AML-193 (cell line): ENCODE results near the gene CD93.

ENCODE experiments used
- DNase-seq, 2 experiments: peaks; one replicate each; lab custom pipeline; 2025; lab: John Stamatoyannopoulos, UW

The CD93 gene

DNA sequence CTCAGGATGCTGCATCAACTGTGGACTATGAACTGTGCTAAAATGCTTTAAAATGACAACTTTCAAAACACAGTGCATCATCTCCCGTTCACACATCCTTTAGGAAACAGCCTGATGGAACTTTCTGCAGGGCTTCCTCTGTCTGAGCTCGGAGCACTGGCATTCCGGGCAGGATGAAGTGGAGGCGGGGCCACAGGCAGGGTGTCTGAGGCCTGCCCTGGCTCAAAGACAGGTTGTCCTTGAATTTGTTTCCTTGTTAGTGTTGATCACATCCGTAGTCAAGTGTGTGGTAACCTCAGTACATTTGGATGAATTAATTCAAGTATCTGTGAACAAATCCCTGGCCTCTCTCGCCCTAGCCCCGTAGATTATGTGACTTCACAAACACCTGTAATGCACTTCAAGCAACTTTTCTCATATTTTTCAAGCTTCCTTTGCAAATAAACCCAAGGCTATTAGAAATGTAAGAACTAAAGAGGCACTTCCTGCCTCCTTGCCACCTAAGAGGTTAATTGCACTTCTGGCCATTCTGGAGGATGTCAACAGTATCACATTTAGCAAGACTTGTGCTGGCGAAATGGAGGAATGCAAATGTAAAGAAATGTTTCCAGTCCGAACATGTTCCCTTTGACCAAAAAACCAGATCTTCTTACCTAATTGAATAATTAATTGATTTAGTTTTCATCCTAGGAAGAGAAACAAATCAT lies 3.1 kb downstream of the CD93 start:
- peak; percentile 17 to 45 for DNase-seq

DNA sequence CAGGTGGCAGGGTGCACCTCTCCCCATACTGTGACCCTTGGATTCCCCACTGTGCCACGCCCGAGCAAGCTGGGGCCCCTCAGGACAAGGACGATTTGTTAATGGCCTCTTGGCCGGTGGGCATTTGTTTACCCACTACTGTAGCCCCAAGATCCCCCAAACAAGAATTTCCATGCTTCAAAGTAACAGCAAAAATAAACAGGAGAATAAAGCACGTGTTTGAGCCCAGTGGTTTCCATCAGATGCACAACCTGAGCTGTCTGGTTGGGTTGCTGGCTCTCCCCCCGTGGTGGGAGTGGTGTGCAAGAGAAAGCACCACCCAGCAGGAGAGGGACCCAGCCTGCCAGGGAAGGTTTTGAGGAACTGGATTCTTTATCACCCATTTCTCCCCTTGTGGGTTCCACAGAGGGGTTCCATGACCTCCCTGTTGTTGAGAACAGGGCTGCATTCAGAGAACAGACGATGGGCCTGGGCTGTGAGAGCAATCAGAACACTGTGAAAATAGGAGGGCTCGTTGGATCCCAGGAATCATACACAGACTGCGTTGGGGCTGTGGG lies 4.8 kb downstream of the CD93 start:
- peak in 1 of 2 experiments; percentile 19 for DNase-seq

DNA sequence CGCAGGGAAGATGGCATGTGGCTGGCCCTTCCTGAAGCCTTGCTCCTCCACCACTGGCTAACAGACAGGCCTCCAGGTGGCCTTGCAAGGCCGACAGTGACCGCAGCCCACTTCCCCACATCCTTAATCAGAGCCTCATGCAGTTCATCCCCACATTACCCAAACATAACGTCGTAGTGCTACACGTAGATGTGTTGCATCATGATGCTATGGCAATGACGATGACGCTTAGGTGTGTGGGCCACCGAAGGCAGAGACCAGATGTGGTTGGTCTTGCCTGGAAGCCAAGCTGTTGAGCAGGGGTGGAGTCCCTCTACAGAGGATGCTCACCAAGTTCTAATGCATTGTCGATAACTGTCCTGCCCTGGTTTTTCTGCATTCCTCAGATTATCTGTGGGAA lies 5.6 kb downstream of the CD93 start:
- DNase-seq, result no peak

DNA sequence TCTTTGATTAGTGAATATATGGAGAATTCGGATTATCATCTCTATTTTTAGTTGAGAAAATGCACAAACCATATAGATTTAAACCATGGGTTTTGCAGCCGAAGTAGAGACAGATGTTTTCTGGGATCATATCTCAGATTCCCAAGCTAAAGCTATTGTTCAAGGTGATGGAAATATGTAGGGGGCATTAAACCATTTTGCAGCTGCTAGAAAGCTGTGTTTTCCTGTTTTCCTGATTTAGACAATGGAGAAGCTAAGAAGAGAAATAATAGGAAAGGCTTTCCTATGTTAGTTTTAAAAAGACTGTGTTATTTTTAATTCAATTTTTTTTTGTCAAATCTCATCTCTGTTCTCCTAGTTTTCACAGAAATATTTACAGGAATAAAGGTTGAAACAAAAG lies 6.2 kb downstream of the CD93 start:
- DNase-seq, result no peak

DNA sequence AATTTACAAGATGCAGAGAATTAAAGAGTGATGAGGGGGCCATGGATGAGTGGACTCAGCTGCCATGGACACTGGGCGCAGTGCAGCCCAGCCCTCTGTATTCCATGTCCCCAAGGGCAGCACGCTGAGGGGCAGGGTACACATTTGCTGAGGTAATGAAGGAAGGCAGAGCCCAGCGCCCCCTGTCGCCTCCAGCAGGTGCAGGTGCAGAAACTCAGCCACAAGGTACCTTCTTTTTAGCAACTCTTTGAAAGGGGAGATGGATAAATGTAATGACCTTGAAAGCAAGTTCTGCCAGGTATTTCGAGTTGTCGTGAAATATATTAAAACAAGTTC lies 7.1 kb downstream of the CD93 start:
- DNase-seq, result no peak

DNA sequence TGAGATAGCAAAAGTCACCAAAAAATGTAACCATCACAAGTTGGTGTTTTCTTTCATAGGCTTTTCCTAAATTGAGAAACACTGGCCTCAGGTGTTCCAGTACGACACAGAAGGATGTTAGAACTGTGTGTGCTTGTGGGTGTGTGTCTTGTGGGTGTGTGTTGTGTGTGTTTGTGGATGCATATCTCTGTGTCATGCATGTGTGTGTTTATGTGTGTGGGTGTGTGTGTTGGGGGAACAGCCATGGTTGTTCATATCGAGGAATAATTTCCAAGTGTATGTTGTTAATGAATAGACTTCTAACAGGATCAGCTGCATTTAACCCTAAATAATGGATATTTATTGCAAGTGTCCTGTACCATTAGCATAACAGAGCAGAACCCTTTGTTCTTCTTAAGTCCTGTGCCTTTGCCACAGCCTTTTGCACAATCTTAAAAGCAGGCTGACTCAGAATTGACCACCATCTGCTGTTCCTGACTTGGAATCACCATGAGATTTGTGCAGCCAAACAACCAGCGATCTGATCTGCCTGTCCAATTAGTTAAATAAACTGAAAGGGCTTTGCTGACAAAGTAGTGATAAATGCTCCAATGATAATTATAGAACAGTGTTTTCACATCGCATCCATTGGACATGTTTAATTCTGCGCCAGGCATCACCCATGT lies 7.6 kb downstream of the CD93 start:
- peak in 1 of 2 experiments; percentile 16 for DNase-seq

DNA sequence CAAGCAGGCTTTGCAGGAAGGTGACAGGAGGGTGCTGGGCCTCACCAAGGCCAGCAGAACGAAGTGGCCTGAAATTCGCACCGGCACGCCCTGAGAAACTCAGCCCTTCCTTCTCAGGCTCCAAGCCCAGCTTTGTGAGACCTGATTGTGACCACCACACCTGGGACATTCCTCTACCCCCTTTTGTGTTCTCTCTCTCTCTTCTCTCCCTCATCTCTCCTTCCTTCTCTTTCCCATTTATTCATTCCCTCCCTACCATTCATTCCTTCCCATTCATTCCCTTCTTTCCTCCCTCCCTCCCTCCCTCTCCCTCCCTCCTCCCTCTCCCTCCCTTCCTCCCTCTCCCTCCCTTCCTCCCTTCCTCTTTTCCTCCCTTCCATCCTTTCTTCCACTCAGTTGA lies 8.8 kb downstream of the CD93 start:
- DNase-seq, result no peak

DNA sequence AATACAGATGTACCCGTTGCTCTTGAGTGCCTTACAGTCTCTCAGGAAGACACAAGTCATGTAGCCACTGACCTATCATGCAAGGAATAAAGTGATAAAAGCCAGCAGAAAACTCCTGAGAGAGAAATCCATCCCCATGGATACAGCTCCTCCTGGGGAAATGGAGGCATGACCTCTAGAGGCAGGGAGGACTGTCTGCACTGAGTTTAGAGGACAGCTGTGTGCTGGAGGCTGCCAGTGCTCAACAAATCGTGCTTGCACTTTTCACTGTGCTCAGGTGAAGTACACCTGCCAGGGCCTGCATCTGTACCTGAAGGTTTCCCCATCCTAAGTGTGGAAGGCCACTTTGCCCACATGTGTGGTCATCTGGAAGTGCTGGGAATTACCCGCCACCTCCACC lies 12.1 kb downstream of the CD93 start:
- DNase-seq, result no peak

DNA sequence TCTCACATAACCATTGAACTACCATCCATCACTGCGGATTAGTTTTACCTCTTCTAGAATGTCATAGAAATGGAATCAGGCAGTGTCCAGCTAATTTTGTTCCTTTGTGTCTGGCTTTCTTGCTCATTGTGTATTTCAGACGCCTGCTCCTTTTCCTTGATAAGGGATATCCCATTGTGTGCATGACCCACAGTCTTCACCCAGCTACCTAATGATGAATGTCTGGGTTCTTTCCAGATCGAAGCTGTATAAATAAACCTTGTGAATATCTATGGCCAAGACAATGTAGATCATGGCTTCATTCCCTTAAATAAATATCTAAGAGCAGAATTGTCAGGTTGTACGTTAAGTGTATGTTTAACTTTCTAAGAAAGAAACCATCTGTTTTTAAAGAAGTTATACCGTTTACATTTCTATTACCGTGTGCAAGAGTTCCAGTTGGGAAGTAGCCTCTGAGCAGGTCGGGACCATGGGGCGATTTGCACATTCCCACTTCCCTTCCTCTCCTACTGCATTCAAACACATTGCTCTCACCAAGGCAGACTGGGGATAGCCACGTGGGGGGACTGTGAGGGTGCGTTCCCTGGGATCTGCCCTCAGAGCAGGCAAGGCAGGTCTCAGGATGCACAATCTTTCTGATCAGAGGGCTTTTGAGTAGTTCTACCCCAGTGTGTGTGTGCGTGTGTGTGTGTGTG lies 13.1 kb downstream of the CD93 start:
- DNase-seq, result no peak

DNA sequence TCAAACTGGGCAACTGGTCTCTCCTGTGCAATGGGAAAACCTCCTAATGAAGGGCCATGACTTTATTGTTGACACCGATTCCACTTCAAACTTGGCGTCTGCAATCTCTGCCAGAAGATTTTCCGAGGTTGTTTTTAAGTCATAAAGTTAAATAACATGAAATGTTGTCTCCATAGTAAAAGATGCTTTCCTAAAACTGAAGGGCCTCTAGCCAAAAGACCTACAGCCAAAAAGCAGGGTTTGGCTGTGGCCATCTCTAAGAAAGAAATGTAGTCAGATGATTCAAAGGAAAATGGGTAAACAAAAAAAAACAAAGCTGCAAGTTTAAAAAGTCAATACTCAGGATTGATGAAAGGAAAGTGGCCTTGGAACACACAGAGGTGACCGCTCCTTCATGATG lies 14.1 kb downstream of the CD93 start:
- no peak for DNase-seq

DNA sequence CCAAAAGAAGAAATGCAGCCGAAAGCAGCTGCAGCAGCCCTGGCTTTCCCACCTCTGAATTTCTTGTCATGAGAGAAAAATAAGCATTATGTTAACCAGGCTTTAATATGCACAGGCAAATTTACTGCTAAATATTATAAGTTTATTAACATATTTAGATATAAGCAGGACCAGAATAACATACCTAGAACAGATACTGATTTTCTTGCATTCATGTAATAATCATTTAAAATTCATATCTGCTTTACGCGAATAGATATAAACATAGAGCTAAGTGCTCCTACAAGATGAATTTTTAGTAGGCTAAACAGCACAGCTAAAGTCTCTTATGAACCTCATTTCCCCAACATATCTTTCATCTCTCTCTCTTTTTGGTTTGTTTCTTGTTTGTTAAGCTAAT lies 14.7 kb downstream of the CD93 start:
- no peak for DNase-seq

DNA sequence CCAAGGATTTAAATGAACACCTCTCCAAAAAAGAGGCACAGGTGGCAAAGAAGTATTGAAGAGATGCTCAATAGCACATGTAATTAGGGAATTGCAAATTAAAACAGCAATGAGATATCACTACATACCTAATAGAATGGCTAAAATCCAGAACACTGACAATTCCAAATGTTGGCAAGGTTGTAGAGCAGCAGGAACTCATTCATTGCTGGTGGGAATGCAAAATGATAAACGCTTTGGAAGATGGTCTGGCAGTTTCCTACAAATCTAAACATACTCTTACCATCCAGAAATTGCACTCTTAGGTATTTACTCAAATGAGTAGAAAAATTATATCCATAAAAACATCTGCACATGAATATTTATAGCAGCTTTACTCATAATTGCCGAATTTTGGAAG lies 17.0 kb downstream of the CD93 start:
- DNase-seq, result no peak

DNA sequence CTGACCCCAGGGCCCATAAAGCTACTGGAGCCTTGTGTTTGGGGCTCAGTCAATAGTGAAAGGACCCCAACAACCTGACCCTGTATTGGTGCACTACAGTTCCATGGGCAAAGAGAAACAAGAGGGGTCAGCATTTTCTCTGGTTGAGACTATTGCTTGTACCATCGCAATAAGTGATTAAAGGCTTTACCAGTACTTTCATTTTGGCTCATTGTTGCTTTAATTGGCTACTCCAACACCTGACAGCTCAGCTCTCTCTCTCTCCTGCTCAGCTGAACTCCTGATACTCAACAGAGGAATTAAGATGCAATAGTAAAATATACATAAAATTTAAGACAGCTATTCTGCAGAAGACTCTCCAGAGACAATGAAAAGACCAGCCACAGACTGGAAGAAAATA lies 17.8 kb downstream of the CD93 start:
- no peak for DNase-seq

DNA sequence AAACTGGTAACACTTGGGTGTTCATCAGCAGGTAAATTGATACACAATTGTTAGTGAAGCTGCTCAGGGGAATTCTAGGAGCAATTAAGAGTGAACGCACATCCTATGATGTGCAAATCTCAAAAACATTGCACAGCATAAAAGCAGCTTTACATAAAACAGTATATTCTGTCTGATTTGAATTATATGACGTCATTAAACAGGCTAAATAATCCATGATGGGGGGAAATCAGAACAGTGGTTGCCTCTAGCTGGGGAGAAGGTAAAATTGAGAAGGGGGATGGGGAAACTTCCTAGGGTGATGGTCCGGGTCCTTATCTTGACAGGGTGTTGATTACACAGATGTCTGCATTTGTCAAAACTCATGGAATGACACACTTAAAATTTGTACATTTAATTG lies 19.4 kb downstream of the CD93 start:
- DNase-seq, result no peak

DNA sequence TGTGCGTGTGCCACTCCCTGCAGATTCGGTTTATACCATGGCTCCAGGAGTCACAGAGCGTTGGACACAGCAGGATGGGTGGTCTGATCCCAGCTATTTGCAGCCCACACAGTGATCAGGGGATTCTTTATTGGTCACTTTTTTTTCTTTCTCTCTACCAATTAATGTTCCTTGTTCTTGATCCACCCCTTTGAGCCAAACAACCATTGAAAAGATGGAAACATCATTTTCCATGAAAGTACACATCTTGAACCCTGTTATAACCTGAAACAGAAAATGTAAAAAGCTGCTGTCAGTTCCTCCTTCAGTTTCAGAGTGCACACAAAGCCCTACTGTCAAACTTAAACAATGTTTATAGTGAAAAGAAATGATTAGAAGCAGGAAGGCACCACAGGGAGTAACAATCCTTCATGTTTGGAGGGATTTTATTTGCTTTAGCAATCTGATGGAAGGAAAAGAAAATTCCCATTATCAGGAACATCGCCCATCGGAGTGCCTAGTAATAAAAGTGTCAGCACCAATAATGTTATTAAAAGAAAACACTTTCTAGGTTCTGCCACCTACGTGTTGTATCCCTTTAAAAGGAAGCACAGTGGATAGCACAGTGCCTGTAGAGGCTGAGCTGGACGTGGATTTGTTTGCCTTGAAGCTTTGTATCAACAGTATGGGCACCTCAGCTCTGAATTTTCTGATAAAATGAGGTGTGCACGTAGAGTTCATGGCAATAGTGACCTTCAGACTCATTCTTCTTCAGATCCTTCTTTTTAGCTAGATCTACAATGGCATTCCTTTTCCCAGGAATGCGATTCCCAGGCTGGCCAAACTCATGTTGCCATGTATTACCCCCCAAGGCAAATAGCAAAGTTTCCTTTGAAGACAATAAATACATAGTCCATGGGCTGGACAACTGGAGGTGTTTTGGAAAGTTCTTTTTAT lies 20.6 kb downstream of the CD93 start:
- no peak for DNase-seq

DNA sequence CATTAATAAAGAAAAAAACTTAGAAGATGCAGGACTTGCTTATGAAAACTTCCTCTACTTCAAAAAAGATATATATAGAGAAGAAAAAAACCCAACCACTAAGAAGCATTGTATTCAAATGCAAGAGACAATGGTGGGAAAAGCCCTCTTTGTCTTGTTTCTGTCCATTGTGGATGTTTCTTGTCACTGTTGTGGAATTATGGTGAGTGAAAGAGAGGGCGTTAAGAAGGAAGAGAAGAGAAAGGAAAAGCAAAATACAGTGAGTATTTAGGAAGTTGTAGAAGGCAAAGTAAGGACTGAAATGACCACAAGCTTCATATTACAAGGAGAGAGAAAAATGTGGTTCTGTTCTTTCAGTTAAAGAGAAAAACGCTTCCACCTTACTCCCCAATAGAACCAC lies 22.5 kb downstream of the CD93 start:
- no peak for DNase-seq

DNA sequence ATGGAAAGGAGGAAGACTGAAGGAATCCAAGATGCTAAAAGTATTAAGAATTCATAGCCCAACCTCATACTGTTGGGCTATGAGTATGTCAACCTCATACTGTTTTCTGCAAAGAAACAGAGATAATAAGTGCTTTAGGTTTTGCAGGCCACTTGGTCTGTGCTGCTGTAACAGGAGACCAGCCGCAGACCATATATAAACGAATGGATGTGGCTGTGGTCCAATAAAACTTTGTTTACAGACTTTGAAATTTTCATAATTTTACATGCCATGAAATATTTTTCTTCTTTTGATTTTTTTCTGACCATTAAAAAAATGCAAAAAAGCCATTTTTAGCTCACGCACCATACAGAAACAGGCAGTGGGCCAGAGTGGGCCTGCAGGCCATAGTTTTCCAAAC lies 23.0 kb downstream of the CD93 start:
- DNase-seq, result no peak

DNA sequence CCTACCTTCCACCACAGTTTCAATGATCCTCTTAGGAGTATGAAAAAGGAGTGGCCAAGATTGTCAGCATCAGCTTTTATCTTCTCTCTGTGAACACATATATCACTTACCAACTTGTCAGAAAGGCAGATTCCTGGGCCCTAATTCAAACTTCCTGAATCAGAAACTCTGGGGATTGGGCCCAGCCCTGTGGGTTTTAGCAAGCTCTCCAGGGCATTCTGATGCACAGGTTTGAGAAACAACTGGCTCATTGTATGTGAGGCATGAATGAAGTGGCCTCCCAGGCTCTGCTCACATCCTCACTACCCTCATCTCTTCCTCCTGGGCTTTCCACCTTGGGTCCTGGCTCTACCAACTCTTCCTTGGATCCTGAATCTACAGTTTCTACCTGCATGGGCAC lies 23.5 kb downstream of the CD93 start:
- no peak for DNase-seq

DNA sequence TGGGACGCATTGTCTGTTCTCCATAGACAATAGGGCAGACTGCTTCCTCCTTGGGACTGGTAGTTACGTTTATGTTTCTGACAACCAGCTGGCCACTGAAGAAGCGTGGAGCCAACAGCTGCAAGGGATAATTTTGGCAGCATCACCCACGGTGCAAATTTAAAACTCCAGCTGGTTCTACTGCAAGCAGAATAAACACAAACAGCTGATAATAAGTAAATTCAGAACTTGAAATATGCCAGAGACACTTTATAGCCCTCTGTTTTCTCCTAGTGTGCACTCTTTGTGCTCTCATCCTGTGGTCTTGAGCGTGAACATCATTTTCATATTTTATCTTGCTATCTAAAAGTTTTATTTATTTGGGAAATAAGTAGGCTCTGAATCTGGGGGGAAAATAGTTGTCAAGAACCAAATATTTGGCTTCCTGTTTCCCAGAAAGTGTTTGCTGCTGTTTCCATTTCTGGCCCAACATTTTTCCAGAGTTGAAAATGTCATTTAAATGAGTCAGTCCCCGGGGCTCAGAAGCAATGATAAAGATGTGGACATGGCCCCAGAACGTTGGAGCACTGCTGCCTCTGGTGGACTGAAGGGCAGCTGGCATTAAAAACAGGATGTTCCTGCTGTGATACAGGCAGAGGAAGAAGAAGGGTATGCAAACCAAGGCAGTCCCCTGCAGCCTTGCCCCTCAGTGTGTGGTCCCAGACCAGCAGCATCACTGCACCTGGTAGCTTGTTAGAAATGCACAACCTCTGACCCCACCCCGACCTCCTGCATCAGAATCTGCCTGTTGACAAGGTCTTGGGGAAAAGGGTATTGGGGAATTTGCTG lies 24.2 kb downstream of the CD93 start:
- peak; percentile 39 to 45 for DNase-seq

DNA sequence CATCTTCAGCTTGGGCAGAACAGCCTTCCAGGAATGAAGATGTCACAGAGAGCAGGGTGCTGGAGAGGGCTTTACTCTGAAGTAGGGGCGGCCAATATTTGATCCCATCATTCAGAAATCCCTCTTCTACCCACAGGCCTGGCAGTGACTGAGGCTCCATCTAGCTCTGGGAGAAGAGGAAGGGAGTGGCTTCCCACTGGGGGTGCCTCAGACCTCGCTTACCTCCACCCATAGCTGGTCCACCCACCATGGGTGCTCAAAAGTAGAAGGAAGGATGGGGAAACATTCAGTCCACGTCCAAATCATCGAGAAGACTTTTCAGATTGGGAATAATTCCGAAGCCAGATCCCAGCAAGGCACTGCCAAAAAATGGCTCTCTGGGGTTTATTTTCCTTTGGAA lies 24.9 kb downstream of the CD93 start:
- DNase-seq, result no peak

DNA sequence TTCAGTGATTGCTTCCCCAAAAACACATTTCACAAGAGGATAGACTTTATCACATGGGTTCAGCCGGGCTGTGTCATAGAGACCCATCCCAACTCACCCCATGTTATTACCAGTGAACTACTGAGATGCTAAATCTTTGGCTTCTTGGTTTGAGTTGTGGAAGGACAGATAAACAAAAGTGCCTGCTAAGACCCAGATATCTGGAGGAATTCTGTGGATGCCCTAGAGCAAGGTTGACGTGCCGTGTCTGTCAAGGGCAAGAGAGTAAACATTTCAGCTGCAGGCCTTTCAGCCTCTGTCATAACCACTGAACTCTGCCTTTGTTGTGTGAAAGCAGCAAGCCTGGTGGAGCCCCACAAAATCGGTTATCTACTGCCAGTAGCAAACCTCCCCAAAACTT lies 25.5 kb downstream of the CD93 start:
- no peak for DNase-seq
